Spleen (tissue), 7 donors: ENCODE measurements around the gene CACNA1A.

Experiments
- CTCF ChIP-seq, 11 experiments: fragments of 200-600 bp in 7 of 11; fragments of 450-650 bp in 4 of 11; sonication (generic) in 4 of 11; IDR thresholded peaks in 8 of 11; conservative IDR thresholded peaks in 3 of 11; 1 replicate in 7 of 11; 2 replicates in 4 of 11; pipeline versions ENCODE4 v1.4.0 to v1.8.0; 2016 to 2021; ENCODE audit warnings: antibody characterized with exemption in 11 of 11, inconsistent platforms in 4 of 11, mild to moderate bottlenecking in 1 of 11
- POLR2A ChIP-seq, 3 donors: fragments of 450-650 bp; IDR thresholded peaks; one replicate each; pipeline ENCODE4 v1.5.1; 2017; ENCODE audit warnings: antibody characterized with exemption in 3 of 3, mild to moderate bottlenecking in 1 of 3
- POLR2AphosphoS5 ChIP-seq, 3 donors: sonication (generic); formaldehyde crosslinking; IDR thresholded peaks; one replicate each; pipeline ENCODE4 v1.5.1; 2017; ENCODE audit warnings: antibody characterized with exemption in 3 of 3
- donor health status: DM: no; HTN: no; CAD: no; lungs with moderate emphysema.
- donor health status: DM: no; HTN: no; CAD: no.
- donor health status: DM: no; HTN: no; CAD: no.

- no peak for TF ChIP-seq CTCF (IDR thresholded peaks at IDR 0.05 in 8 of 11, conservative IDR thresholded peaks at IDR 0.05 in 3 of 11)
- TF ChIP-seq POLR2AphosphoS5 (IDR thresholded peaks at IDR 0.05) = no peak
- TF ChIP-seq POLR2A (IDR thresholded peaks at IDR 0.05) = no peak
Observed at GRCh38 chr19:13437919-13438618, 68.2 kb downstream of the CACNA1A start.
